LNCAP (cell line): ENCODE measurements around the gene IMPA2.

Experiments
- TF ChIP-seq, protein P1 (sequence below): fragments of 450-650 bp; IDR thresholded peaks from 2 replicates; pipeline ENCODE4 v1.5.1; 2017; ENCODE audit warnings: mild to moderate bottlenecking

Gene IMPA2

DNA sequence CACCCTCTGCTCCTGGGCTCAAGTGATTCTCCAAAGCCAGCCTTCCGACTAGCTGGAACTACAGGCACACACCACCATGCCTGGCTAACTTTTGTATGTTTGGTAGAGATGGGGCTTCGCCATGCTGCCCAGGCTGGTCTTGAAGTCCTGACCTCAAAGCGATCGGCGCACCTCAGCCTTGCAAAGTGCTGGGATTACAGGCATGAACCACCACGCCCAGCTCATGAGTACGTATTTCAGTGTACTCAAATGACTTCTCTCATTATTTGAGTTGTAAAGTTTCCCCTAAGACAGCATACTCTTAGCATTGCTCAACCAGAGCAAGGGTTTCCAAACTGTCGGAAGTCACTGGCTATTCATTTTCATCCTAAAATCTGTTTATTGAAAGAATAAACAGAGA lies 40.3 kb downstream of the IMPA2 start:
- TF ChIP-seq, protein P1, sequence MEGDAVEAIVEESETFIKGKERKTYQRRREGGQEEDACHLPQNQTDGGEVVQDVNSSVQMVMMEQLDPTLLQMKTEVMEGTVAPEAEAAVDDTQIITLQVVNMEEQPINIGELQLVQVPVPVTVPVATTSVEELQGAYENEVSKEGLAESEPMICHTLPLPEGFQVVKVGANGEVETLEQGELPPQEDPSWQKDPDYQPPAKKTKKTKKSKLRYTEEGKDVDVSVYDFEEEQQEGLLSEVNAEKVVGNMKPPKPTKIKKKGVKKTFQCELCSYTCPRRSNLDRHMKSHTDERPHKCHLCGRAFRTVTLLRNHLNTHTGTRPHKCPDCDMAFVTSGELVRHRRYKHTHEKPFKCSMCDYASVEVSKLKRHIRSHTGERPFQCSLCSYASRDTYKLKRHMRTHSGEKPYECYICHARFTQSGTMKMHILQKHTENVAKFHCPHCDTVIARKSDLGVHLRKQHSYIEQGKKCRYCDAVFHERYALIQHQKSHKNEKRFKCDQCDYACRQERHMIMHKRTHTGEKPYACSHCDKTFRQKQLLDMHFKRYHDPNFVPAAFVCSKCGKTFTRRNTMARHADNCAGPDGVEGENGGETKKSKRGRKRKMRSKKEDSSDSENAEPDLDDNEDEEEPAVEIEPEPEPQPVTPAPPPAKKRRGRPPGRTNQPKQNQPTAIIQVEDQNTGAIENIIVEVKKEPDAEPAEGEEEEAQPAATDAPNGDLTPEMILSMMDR, result no peak

DNA sequence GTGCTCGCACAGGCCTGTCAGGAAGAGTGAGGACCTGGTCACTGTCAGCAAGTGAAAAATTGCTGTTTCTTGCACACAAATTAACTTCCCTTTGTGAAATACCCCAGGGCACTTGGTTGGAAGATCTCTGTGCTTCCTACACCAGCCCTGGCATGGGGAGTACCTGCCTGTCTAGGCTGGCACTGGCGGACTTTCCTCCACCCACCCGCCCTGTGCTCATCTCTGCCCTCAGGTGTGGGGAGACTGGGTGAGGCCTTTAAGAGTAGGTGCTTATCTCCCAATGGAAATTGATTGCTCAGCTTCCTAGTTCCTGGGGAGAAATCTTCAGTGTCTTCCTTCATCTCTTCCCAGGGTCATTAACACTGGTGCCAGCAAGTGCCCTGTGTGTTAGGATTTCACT lies 42.1 kb downstream of the IMPA2 start:
- TF ChIP-seq, protein P1, result no peak

- TF ChIP-seq, protein P1, result no peak
These were observed 45.3 kb downstream of the IMPA2 start for GRCh38 chr18:12026562-12026961.

GRCh38 chr18:12027046-12027445 lies 45.7 kb downstream of the IMPA2 start:
- TF ChIP-seq, protein P1, result no peak

GRCh38 chr18:12027480-12027879 lies 46.2 kb downstream of the IMPA2 start:
- TF ChIP-seq, protein P1, result no peak

- TF ChIP-seq, protein P1, result no peak
These were observed 46.8 kb downstream of the IMPA2 start for GRCh38 chr18:12028040-12028628.

GRCh38 chr18:12028674-12029073 lies 47.4 kb downstream of the IMPA2 start:
- TF ChIP-seq, protein P1, result no peak
